Endothelial cell of umbilical vein (primary cell): ENCODE data around the gene CDHR1. TPM values are rescaled to one million over a fixed set of nuclear protein-coding genes. Genes with fewer than 3 reads are reported as not detected.

Experiments used
- BruUV-seq: library from RNA; stranded (reverse); fragments of 400-500 nt; replicated peaks from 2 replicates; lab custom pipeline; 2021; lab: Mats Ljungman, UMichigan
- CTCF ChIA-PET: fragments of 300-600, 350-600 bp; sonication (Branson Sonifier 250); formaldehyde crosslinking; loops from one replicate; lab custom pipeline; 2021; ENCODE audit warnings: antibody characterized with exemption, inconsistent platforms; lab: Charles Lee
- POLR2A ChIA-PET: fragments of 300-600, 350-600 bp; sonication (Branson Sonifier 250); formaldehyde crosslinking; loops from one replicate; lab custom pipeline; 2021; ENCODE audit warnings: antibody characterized with exemption, inconsistent platforms; lab: Charles Lee
- DNase-seq: peaks from one replicate; pipeline ENCODE4 v3.0.0-alpha.2; 2011; ENCODE audit warnings: low read depth, low spot score
- FAIRE-seq: peaks from 2 replicates; lab custom pipeline; 2011; peaks lifted over from hg19 to GRCh38; lab: Jason Lieb, UNC
- H2AFZ ChIP-seq: 2 replicates; pipeline ENCODE4 v1.6.0; 2012; ENCODE audit warnings: low read depth, low read length, control low read depth, inconsistent platforms
- H3K27ac ChIP-seq: 2 replicates; pipeline ENCODE4 v1.5.1; 2011; ENCODE audit warnings: low read depth, mild to moderate bottlenecking, control low read depth, low read length, moderate library complexity; ENCODE audit not compliant: insufficient read depth
- H3K27me3 ChIP-seq, 2 experiments: 2 replicates each; pipeline versions ENCODE4 v1.6.0 to v1.6.1; 2011; ENCODE audit warnings: low read length in 2 of 2, mixed read lengths in 1 of 2; ENCODE audit not compliant: control insufficient read depth in 2 of 2, insufficient read depth in 2 of 2
- H3K36me3 ChIP-seq, 2 experiments: 2 replicates in 1 of 2; 3 replicates in 1 of 2; pipeline ENCODE4 v1.5.1; 2011; ENCODE audit warnings: low read length in 2 of 2, mild to moderate bottlenecking in 1 of 2, moderate library complexity in 1 of 2; ENCODE audit not compliant: control insufficient read depth in 2 of 2, insufficient read depth in 2 of 2; ENCODE audit errors: extremely low read depth in 1 of 2
- H3K4me1 ChIP-seq: 3 replicates; pipeline ENCODE4 v1.5.1; 2011; ENCODE audit warnings: mild to moderate bottlenecking, low read length; ENCODE audit not compliant: control insufficient read depth, insufficient read depth; ENCODE audit errors: extremely low read depth
- H3K4me2 ChIP-seq: 2 replicates; pipeline ENCODE4 v1.6.1; 2011; ENCODE audit warnings: low read length, control low read depth, mixed read lengths; ENCODE audit not compliant: insufficient read depth
- H3K4me3 ChIP-seq, 3 experiments: fragments of 200-600 bp in 1 of 3; sonication (generic), shearing (Covaris generic) in 1 of 3; replicated peaks in 1 of 3; 2 replicates each; pipeline ENCODE4 v1.5.1; 2011 to 2016; ENCODE audit warnings: control low read depth in 3 of 3, low read length in 3 of 3, mild to moderate bottlenecking in 2 of 3, inconsistent platforms in 1 of 3, low read depth in 1 of 3, moderate library complexity in 1 of 3; ENCODE audit not compliant: insufficient read depth in 1 of 3
- H3K79me2 ChIP-seq: 2 replicates; pipeline ENCODE4 v1.6.0; 2012; ENCODE audit warnings: low read length, inconsistent platforms; ENCODE audit not compliant: control insufficient read depth, insufficient read depth
- H3K9ac ChIP-seq: replicated peaks from 2 replicates; pipeline ENCODE3; 2011; ENCODE audit warnings: low read length, control low read depth; ENCODE audit not compliant: insufficient read depth; ENCODE audit errors: extremely low read depth
- H3K9me1 ChIP-seq: replicated peaks from 3 replicates; pipeline ENCODE4 v1.6.0; 2011; ENCODE audit warnings: mild to moderate bottlenecking, low read length; ENCODE audit not compliant: control insufficient read depth, insufficient read depth; ENCODE audit errors: extremely low read depth
- H3K9me3 ChIP-seq: replicated peaks from 2 replicates; pipeline ENCODE4 v1.5.1; 2012; ENCODE audit warnings: low read length, inconsistent platforms; ENCODE audit not compliant: control insufficient read depth, insufficient read depth
- H4K20me1 ChIP-seq: replicated peaks from 2 replicates; pipeline ENCODE3; 2011; ENCODE audit warnings: mild to moderate bottlenecking, low read length; ENCODE audit not compliant: control insufficient read depth, insufficient read depth; ENCODE audit errors: extremely low read depth
- CTCF ChIP-seq, 2 donors: IDR thresholded peaks; 1 replicate in 1 of 2; 2 replicates in 1 of 2; pipeline ENCODE4 v1.5.1; 2011; ENCODE audit warnings: low read length in 2 of 2, mild to moderate bottlenecking in 2 of 2, moderate library complexity in 2 of 2, control low read depth in 1 of 2, inconsistent platforms in 1 of 2, low read depth in 1 of 2; ENCODE audit not compliant: insufficient read depth in 1 of 2; ENCODE audit errors: extremely low read depth in 1 of 2
- EZH2 ChIP-seq: IDR thresholded peaks from 2 replicates; pipeline ENCODE4 v1.6.1; 2012; ENCODE audit warnings: borderline replicate concordance, low read depth, mild to moderate bottlenecking, moderate library complexity, low read length, inconsistent platforms; ENCODE audit not compliant: severe bottlenecking
- dilution Hi-C: fragments of 300-500 bp; cut with MboI; formaldehyde crosslinking; loops from one replicate; pipeline ENCODE4 v1.15.0; 2019; ENCODE audit warnings: low sequenced_read_pairs; ENCODE audit not compliant: extremely low pct_ligation_motif_present
- intact Hi-C: fragments of 100-400 bp; cut with micrococcal nuclease; formaldehyde crosslinking; loops from one replicate; pipeline ENCODE4 v1.10.0; 2022
- polyA plus RNA-seq, 4 experiments: library from polyadenylated mRNA; depleted of rRNA in 3 of 4; stranded (reverse) in 3 of 4; unstranded in 1 of 4; fragments of >200 nt; gene quantifications; 2 replicates each; pipeline versions ENCODE4 v1.2.1 to v1.2.3, GENCODE V29; 2011 to 2012; ENCODE audit warnings: missing spikeins in 1 of 4
- total RNA-seq: library from RNA; stranded (reverse); gene quantifications from 2 replicates; pipeline ENCODE4 v1.2.3, GENCODE V29; 2021

The CDHR1 gene
- total and polyA plus RNA-seq, 2 donors (not counting 3 experiments of a cell fraction or from before 2014, with no cell fraction given) = 0.11 to 0.53 TPM

GRCh38 chr10:84214612-84215235, 20.4 kb downstream of the CDHR1 start:
- H3K27ac ChIP-seq = no peak overlapping the region
- FAIRE-seq = no peak

More at GRCh38 chr10:84214612-84215235, 20.4 kb downstream of the CDHR1 start:
- no peaks in the 10 kb centered on the region for H3K9me3 ChIP-seq
- no peak overlapping the region for H3K4me3 ChIP-seq
- no peaks in the 10 kb centered on the region for H4K20me1 ChIP-seq
- no peaks in the 10 kb centered on the region for H3K79me2 ChIP-seq
- H3K27me3 ChIP-seq = peaks cover 0 to 5% of the 10 kb centered on the region in 2 experiments
- DNase-seq = no peak
- POLR2A ChIA-PET = no interaction called here
- dilution Hi-C loops (no loop called here), intact Hi-C loops (no loop called here)
- H2AFZ ChIP-seq = no peak overlapping the region
- H3K36me3 ChIP-seq = no peaks in the 10 kb centered on the region
- BruUV-seq = no TSS peak
- no peaks in the 10 kb centered on the region for H3K9me1 ChIP-seq
- no peaks in the 10 kb centered on the region for H3K4me1 ChIP-seq
- no peak for TF ChIP-seq EZH2
- TF ChIP-seq CTCF (IDR thresholded peaks at IDR 0.05; ENCODE audit: extremely low read depth in 1 of 2, insufficient read depth in 1 of 2, low read depth in 1 of 2, low read length in 2 of 2) = peak; percentile 29 to 42
- H3K4me2 ChIP-seq = no peak overlapping the region
- no peak overlapping the region for H3K9ac ChIP-seq
- CTCF ChIA-PET = interaction anchor here (0.6 to 1.7 kb wide), 4 partner anchors 12 to 67 kb away, joined by 3 to 6 read pairs (median 4); no protein-coding TSS in a partner anchor
